CD14-positive monocyte (primary cell): ENCODE measurements around the gene RBMS3. TPM values are rescaled to one million over a fixed set of nuclear protein-coding genes. Genes with fewer than 3 reads are reported as not detected.

Experiments used
- DNase-seq, 3 donors: peaks; one replicate each; pipeline ENCODE4 v3.0.0-alpha.2; 2011 to 2022
- H2AFZ ChIP-seq: 2 replicates; pipeline ENCODE4 v1.6.0; 2012; ENCODE audit warnings: mild to moderate bottlenecking, low read depth, low read length, inconsistent platforms; ENCODE audit not compliant: insufficient read depth, poor library complexity, severe bottlenecking
- H3K27ac ChIP-seq, 2 donors: 1 replicate in 1 of 2; 2 replicates in 1 of 2; pipeline ENCODE4 v1.5.1; 2012 to 2013; ENCODE audit warnings: low read length in 2 of 2, control low read depth in 1 of 2, inconsistent platforms in 1 of 2, low read depth in 1 of 2, mild to moderate bottlenecking in 1 of 2
- H3K27me3 ChIP-seq, 2 donors: one replicate each; pipeline versions ENCODE4 v1.6.0 to v1.6.1; 2011 to 2013; ENCODE audit warnings: low read length in 2 of 2; ENCODE audit not compliant: control insufficient read depth in 2 of 2, insufficient read depth in 2 of 2
- H3K36me3 ChIP-seq, 2 donors: replicated peaks in 1 of 2; 1 replicate in 1 of 2; 2 replicates in 1 of 2; pipeline versions ENCODE4 v1.5.1 to v1.6.1; 2012 to 2013; ENCODE audit warnings: low read length in 2 of 2, control low read depth in 1 of 2, inconsistent platforms in 1 of 2, mild to moderate bottlenecking in 1 of 2; ENCODE audit not compliant: insufficient read depth in 2 of 2, control insufficient read depth in 1 of 2
- H3K4me1 ChIP-seq, 2 donors: 1 replicate in 1 of 2; 2 replicates in 1 of 2; pipeline versions ENCODE4 v1.5.1 to v1.6.1; 2012 to 2013; ENCODE audit warnings: low read length in 2 of 2, control low read depth in 1 of 2, inconsistent platforms in 1 of 2, mild to moderate bottlenecking in 1 of 2, moderate library complexity in 1 of 2; ENCODE audit not compliant: insufficient read depth in 2 of 2, control insufficient read depth in 1 of 2
- H3K4me2 ChIP-seq: replicated peaks from 2 replicates; pipeline ENCODE3; 2012; ENCODE audit warnings: low read length, moderate library complexity, mild to moderate bottlenecking; ENCODE audit not compliant: poor library complexity, severe bottlenecking; ENCODE audit errors: extremely low read depth
- H3K4me3 ChIP-seq, 3 experiments: fragments of 200-600 bp in 1 of 3; sonication (generic) in 1 of 3; replicated peaks in 1 of 3; 1 replicate in 2 of 3; 2 replicates in 1 of 3; pipeline ENCODE4 v1.5.1; 2011 to 2013; ENCODE audit warnings: low read length in 3 of 3, mild to moderate bottlenecking in 3 of 3, control low read depth in 2 of 3, low read depth in 2 of 3, inconsistent platforms in 1 of 3, moderate library complexity in 1 of 3
- H3K79me2 ChIP-seq: 2 replicates; pipeline ENCODE4 v1.6.0; 2012; ENCODE audit warnings: mild to moderate bottlenecking, control low read depth, inconsistent platforms, low read length, moderate library complexity; ENCODE audit not compliant: insufficient read depth
- H3K9ac ChIP-seq: 2 replicates; pipeline ENCODE4 v1.6.0; 2017; ENCODE audit warnings: low read length, mild to moderate bottlenecking; ENCODE audit not compliant: insufficient read depth, poor library complexity, severe bottlenecking
- H3K9me3 ChIP-seq, 2 donors: replicated peaks in 1 of 2; 1 replicate in 1 of 2; 2 replicates in 1 of 2; pipeline versions ENCODE4 v1.5.1 to v1.6.1; 2012 to 2013; ENCODE audit warnings: low read length in 2 of 2, control low read depth in 1 of 2; ENCODE audit not compliant: control insufficient read depth in 1 of 2, insufficient read depth in 1 of 2
- H4K20me1 ChIP-seq: 2 replicates; pipeline ENCODE4 v1.6.0; 2012; ENCODE audit warnings: mild to moderate bottlenecking, low read length, control low read depth, moderate library complexity; ENCODE audit not compliant: insufficient read depth
- H3K27ac Mint-ChIP-seq, 7 donors: one replicate each; pipeline ENCODE4 v1.8.0; 2020; ENCODE audit warnings: mild to moderate bottlenecking in 7 of 7, mixed read lengths in 7 of 7, moderate library complexity in 6 of 7, inconsistent platforms in 2 of 7
- H3K27me3 Mint-ChIP-seq, 3 donors: one replicate each; pipeline ENCODE4 v1.8.0; 2021 to 2022; ENCODE audit warnings: low read depth in 3 of 3, mild to moderate bottlenecking in 3 of 3, mixed read lengths in 3 of 3, moderate library complexity in 3 of 3, inconsistent platforms in 1 of 3
- H3K36me3 Mint-ChIP-seq, 2 donors: one replicate each; pipeline ENCODE4 v1.8.0; 2020; ENCODE audit warnings: mixed read lengths in 2 of 2, inconsistent platforms in 1 of 2, mild to moderate bottlenecking in 1 of 2
- H3K4me1 Mint-ChIP-seq: one replicate; pipeline ENCODE4 v1.8.0; 2020; ENCODE audit warnings: mild to moderate bottlenecking, mixed read lengths
- H3K4me3 Mint-ChIP-seq, 2 donors: one replicate each; pipeline ENCODE4 v1.8.0; 2020; ENCODE audit warnings: mild to moderate bottlenecking in 2 of 2, mixed read lengths in 2 of 2, moderate library complexity in 1 of 2
- H3K9me3 Mint-ChIP-seq, 7 donors: one replicate each; pipeline ENCODE4 v1.8.0; 2020 to 2022; ENCODE audit warnings: mixed read lengths in 7 of 7, mild to moderate bottlenecking in 6 of 7, moderate library complexity in 6 of 7, inconsistent platforms in 2 of 7
- CTCF ChIP-seq: fragments of 200-600 bp; IDR thresholded peaks from one replicate; pipeline ENCODE4 v1.8.0; 2022; ENCODE audit warnings: antibody characterized with exemption, mild to moderate bottlenecking
- WGBS: methylation state at CpG from one replicate; pipeline ENCODE4 v1.1.5; 2013; ENCODE audit warnings: missing lambda C conversion rate; ENCODE audit not compliant: insufficient coverage; 5-methylcytosine and 5-hydroxymethylcytosine counted together
- intact Hi-C, 2 donors: fragments of 100-400 bp; cut with micrococcal nuclease; formaldehyde crosslinking; loops; one replicate each; pipeline versions ENCODE4 v1.15.0 to v1.15.1; 2023
- polyA plus RNA-seq, 3 donors: library from polyadenylated mRNA; depleted of rRNA in 1 of 3; unstranded in 2 of 3; stranded (reverse) in 1 of 3; fragments of 300-500 nt in 2 of 3; fragments of >200 nt in 1 of 3; fragmentation: Illumina TruSeq in 2 of 3; gene quantifications; 1 replicate in 2 of 3; 2 replicates in 1 of 3; pipeline ENCODE4 v1.2.3, GENCODE V29; 2012 to 2021

RBMS3 gene
- polyA plus RNA-seq, 3 donors, result not detected

- intact Hi-C loops, result no loop called here
These were observed 583.9 kb downstream of the RBMS3 start for GRCh38 chr3:29864809-29865208.

GRCh38 chr3:29868543-29869101 lies 587.8 kb downstream of the RBMS3 start:
- Mint-ChIP-seq H3K27me3 (no peaks in the 10 kb centered on the region), H3K36me3 (no peaks in the 10 kb centered on the region), H3K4me3 (no peak overlapping the region), H3K9me3 (peaks cover 0 to 3% (median 0%) of the 10 kb centered on the region in 7 donors), H3K4me1 (no peaks in the 10 kb centered on the region), H3K27ac (peak overlapping the region in 1 of 7 donors; percentile 58)
- 96% methylated on average over 4 of the region's 6 CpGs for WGBS
- TF ChIP-seq CTCF, result no peak
- H3K36me3 ChIP-seq, result no peaks in the 10 kb centered on the region
- H3K79me2 ChIP-seq, result no peaks in the 10 kb centered on the region
- no peak overlapping the region for H2AFZ ChIP-seq
- no peaks in the 10 kb centered on the region for H4K20me1 ChIP-seq
- H3K9ac ChIP-seq, result no peak overlapping the region
- H3K9me3 ChIP-seq, result no peaks in the 10 kb centered on the region
- no peak overlapping the region for H3K4me2 ChIP-seq
- H3K4me3 ChIP-seq, result no peak overlapping the region
- no peak overlapping the region for H3K27ac ChIP-seq
- DNase-seq, result no peak
- no peaks in the 10 kb centered on the region for H3K4me1 ChIP-seq
- intact Hi-C loops, result no loop called here
- H3K27me3 ChIP-seq, result no peaks in the 10 kb centered on the region

More at GRCh38 chr3:29864809-29865208, 583.9 kb downstream of the RBMS3 start:
- no peak for TF ChIP-seq CTCF
- no peaks in the 10 kb centered on the region for H3K27me3 ChIP-seq
- no peaks in the 10 kb centered on the region for H3K36me3 Mint-ChIP-seq
- H3K4me2 ChIP-seq, result no peak overlapping the region
- WGBS, result 80% methylated on average over 1 of the region's 1 CpG
- peaks cover 0 to 1% (median 1%) of the 10 kb centered on the region in 3 donors for H3K27me3 Mint-ChIP-seq
- H3K36me3 ChIP-seq, result no peaks in the 10 kb centered on the region
- H3K4me1 ChIP-seq, result no peaks in the 10 kb centered on the region
- no peaks in the 10 kb centered on the region for H3K79me2 ChIP-seq
- no peak for DNase-seq
- H2AFZ ChIP-seq, result no peak overlapping the region
- H3K9ac ChIP-seq, result no peak overlapping the region
- H3K4me3 Mint-ChIP-seq, result no peak overlapping the region
- no peaks in the 10 kb centered on the region for H3K4me1 Mint-ChIP-seq
- H3K27ac Mint-ChIP-seq, result no peak overlapping the region
- H3K4me3 ChIP-seq, result no peak overlapping the region
- H3K9me3 ChIP-seq, result no peaks in the 10 kb centered on the region
- H3K9me3 Mint-ChIP-seq, result peaks cover 0 to 5% (median 0%) of the 10 kb centered on the region in 7 donors
- no peak overlapping the region for H3K27ac ChIP-seq
- no peaks in the 10 kb centered on the region for H4K20me1 ChIP-seq
